ENCODE measurements around the gene ZEB2.

DNA sequence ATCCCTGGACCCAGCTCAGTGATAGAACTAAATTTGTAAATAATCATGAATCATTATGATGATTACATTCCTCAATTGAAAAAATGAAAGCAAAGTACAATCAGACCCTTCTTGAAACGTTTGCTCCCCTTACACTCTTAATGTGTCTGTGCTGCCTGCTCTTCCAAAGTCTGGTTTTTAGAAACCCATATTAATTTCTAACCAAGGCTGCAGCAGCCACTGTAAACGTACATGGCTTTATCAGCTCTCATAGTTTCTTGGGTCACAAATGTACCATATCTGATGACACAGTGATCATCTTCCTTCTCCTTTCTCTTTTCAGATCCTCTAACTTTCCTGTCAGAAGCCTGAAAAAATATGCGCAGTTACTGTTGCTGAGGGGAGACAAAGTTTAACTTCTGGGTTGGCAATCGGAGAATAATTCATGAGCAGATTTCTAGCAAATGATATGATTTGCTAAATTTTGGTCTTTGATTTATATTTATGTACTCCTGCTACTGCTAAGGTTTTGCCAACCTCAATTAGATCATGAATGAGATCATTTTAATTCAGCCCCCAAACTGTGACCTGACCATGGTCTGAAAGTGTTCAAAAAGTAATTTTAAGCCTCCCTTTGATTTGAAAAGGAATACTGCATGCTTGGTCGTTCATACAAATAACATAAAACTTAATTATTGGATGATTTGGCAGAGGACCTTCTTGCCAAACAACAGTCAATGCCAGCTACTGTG lies 12.3 kb downstream of the ZEB2 start:
- TF ChIP-seq, protein P1, sequence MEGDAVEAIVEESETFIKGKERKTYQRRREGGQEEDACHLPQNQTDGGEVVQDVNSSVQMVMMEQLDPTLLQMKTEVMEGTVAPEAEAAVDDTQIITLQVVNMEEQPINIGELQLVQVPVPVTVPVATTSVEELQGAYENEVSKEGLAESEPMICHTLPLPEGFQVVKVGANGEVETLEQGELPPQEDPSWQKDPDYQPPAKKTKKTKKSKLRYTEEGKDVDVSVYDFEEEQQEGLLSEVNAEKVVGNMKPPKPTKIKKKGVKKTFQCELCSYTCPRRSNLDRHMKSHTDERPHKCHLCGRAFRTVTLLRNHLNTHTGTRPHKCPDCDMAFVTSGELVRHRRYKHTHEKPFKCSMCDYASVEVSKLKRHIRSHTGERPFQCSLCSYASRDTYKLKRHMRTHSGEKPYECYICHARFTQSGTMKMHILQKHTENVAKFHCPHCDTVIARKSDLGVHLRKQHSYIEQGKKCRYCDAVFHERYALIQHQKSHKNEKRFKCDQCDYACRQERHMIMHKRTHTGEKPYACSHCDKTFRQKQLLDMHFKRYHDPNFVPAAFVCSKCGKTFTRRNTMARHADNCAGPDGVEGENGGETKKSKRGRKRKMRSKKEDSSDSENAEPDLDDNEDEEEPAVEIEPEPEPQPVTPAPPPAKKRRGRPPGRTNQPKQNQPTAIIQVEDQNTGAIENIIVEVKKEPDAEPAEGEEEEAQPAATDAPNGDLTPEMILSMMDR (IDR thresholded peaks at IDR 0.05; ENCODE audit: insufficient read depth, low read length): no peak
- TF ChIP-seq POLR2AphosphoS5 (IDR thresholded peaks at IDR 0.05; ENCODE audit: low read depth) (no peak), GABPA (IDR thresholded peaks at IDR 0.05; ENCODE audit: low read depth) (no peak)

Data from HL-60 (cell line).